Kidney epithelial cell (primary cell): ENCODE results near the gene PET100. TPM values are rescaled to one million over a fixed set of nuclear protein-coding genes. Genes with fewer than 3 reads are reported as not detected.
A peak's percentile ranks its signal among the peaks of the same experiment; 100 is the strongest.

Source experiments
- DNase-seq: peaks from one replicate; pipeline ENCODE4 v3.0.0-alpha.2; 2010; ENCODE audit warnings: low read depth
- H3K27me3 ChIP-seq: 2 replicates; pipeline ENCODE4 v1.6.0; 2011; ENCODE audit warnings: low read length; ENCODE audit not compliant: control insufficient read depth, insufficient read depth
- H3K36me3 ChIP-seq: 2 replicates; pipeline ENCODE4 v1.5.1; 2011; ENCODE audit warnings: low read length; ENCODE audit not compliant: control insufficient read depth, insufficient read depth
- H3K4me3 ChIP-seq: 2 replicates; pipeline ENCODE4 v1.5.1; 2011; ENCODE audit warnings: low read depth, mild to moderate bottlenecking, control low read depth, low read length
- CTCF ChIP-seq: IDR thresholded peaks from 2 replicates; pipeline ENCODE4 v1.5.1; 2011; ENCODE audit warnings: mild to moderate bottlenecking, moderate library complexity, low read length, control low read depth, inconsistent platforms; ENCODE audit not compliant: insufficient read depth, poor library complexity, severe bottlenecking
- total RNA-seq: library from RNA; depleted of rRNA; stranded (reverse); fragments of >200 nt; gene quantifications from 2 replicates; pipeline ENCODE4 v1.2.3, GENCODE V29; 2015

The PET100 gene
- total RNA-seq, 1 donor from 2014 or later: 30.2 TPM

DNA sequence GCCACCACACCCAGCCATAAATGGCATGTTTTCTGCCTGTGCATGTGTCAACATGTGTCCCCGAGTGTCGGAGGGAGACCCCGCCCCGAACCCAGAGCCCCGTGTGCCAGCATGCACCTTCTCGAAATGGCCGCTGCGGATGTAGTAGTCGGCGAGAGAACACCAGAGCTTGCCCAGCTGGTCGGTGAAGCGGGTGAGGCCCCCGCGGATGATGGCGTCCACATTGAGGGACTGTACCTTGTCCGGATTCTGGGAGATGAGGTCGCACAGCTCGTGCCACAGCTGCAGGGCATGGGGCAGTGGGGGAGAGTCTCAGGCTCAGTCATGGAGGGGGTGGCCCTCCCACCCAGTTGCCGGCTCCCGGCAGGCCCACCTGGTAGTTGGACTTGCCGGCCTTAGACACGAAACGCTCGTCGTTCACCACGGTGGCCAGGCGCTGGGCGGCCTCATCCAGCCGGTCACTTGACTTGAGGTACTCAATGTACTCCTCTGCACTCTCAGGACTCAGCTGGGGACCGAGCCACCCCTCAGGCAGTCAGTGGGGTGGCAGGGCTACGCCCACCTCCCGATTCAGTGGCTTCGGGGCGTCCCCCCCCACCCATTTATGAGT lies 3.7 kb upstream of the PET100 start:
- no peak for TF ChIP-seq CTCF
- DNase-seq: no peak
- H3K4me3 ChIP-seq: no peak overlapping the region
- H3K36me3 ChIP-seq: peaks cover 2% of the 10 kb centered on the region
- no peaks in the 10 kb centered on the region for H3K27me3 ChIP-seq

DNA sequence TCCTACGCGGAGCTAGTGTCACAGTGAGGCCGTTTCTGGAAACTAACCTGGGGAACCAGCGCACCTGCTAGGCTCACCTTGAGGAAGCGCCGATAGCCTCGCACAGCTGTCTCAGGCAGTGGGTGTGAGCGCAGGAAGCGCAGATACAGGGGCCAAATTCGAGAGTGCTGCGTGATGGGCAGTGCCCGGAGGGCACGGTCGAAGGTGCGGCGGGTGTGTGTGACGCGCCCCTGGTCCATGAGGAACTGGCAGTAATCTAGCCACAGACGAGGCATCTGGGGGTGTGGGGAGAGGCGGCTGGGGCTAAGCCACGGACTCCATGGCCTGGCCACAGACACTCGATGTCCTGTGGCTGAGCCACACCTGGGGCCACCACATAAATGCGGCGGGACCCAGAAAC lies 2.4 kb upstream of the PET100 start:
- no peak for TF ChIP-seq CTCF
- H3K4me3 ChIP-seq: no peak overlapping the region
- H3K27me3 ChIP-seq: no peaks in the 10 kb centered on the region
- no peak for DNase-seq
- H3K36me3 ChIP-seq: peaks cover 2% of the 10 kb centered on the region

GRCh38 chr19:7628589-7629311 lies 843 bp upstream of the PET100 start:
- Histone ChIP-seq H3K36me3 (peaks cover 2% of the 10 kb centered on the region), H3K4me3 (peak overlapping the region; percentile 98), H3K27me3 (no peaks in the 10 kb centered on the region)
- no peak for DNase-seq
- no peak for TF ChIP-seq CTCF

GRCh38 chr19:7631577-7631976 lies 2.0 kb downstream of the PET100 start:
- Histone ChIP-seq H3K27me3 (peaks cover 3% of the 10 kb centered on the region), H3K4me3 (no peak overlapping the region), H3K36me3 (no peaks in the 10 kb centered on the region)
- TF ChIP-seq CTCF: no peak
- no peak for DNase-seq

- DNase-seq: no peak
- H3K27me3 ChIP-seq: peaks cover 3% of the 10 kb centered on the region
- H3K36me3 ChIP-seq: no peaks in the 10 kb centered on the region
- TF ChIP-seq CTCF: no peak
- H3K4me3 ChIP-seq: no peak overlapping the region
Measured at GRCh38 chr19:7632340-7633203, 3.0 kb downstream of the PET100 start.
